HCT116 (cell line): ENCODE results near the gene OR4D1.

ENCODE experiments used
- CEBPB ChIP-seq: IDR thresholded peaks from 2 replicates; pipeline ENCODE4 v1.6.1; 2012; ENCODE audit warnings: low read depth
- CTCF ChIP-seq, 3 experiments: fragments of 200-600 bp in 1 of 3; sonication (generic) in 1 of 3; IDR thresholded peaks in 2 of 3; conservative IDR thresholded peaks in 1 of 3; 2 replicates each; pipeline ENCODE4 v1.5.1; 2012 to 2017; ENCODE audit warnings: low read depth in 2 of 3, low read length in 2 of 3, antibody characterized with exemption in 1 of 3, borderline replicate concordance in 1 of 3, control low read depth in 1 of 3, mild to moderate bottlenecking in 1 of 3, mixed read lengths in 1 of 3, mixed run types in 1 of 3, moderate library complexity in 1 of 3; ENCODE audit not compliant: insufficient read depth in 1 of 3
- EZH2 ChIP-seq: fragments of 200-600 bp; sonication (generic); IDR thresholded peaks from 2 replicates; pipeline ENCODE4 v1.6.1; 2017; ENCODE audit warnings: antibody characterized with exemption, mixed run types
- EZH2phosphoT487 ChIP-seq: fragments of 200-600 bp; IDR thresholded peaks from 2 replicates; pipeline ENCODE4 v1.6.1; 2018; ENCODE audit warnings: antibody characterized with exemption, borderline replicate concordance
- POLR2A ChIP-seq: IDR thresholded peaks from 2 replicates; pipeline ENCODE4 v1.7.0; 2011; ENCODE audit warnings: borderline replicate concordance; ENCODE audit not compliant: insufficient read depth, insufficient read length; ENCODE audit errors: extremely low read depth
- SRF ChIP-seq: IDR thresholded peaks from 2 replicates; pipeline ENCODE4 v1.6.1; 2012; ENCODE audit warnings: low read depth
- ZNF274 ChIP-seq: fragments of 200-500 bp; sonication (Bioruptor generic); IDR thresholded peaks from 2 replicates; pipeline ENCODE4 v1.6.1; 2014; ENCODE audit warnings: mild to moderate bottlenecking, low read depth, low read length, inconsistent platforms

GRCh38 chr17:58127846-58128245 is 20.3 kb upstream of the OR4D1 start:
- TF ChIP-seq CTCF (IDR thresholded peaks at IDR 0.05 in 2 of 3, conservative IDR thresholded peaks at IDR 0.05 in 1 of 3; ENCODE audit: borderline replicate concordance in 1 of 3, insufficient read depth in 1 of 3, low read depth in 2 of 3, low read length in 2 of 3) (no peak), ZNF274 (no peak), POLR2A (no peak), SRF (no peak), EZH2 (no peak), EZH2phosphoT487 (no peak), CEBPB (no peak)
